ENCODE results near the gene NWD2.

NWD2 gene

GRCh38 chr4:37438564-37439279, 194.2 kb downstream of the NWD2 start:
- DNase-seq (ENCODE audit: low spot score), result no peak

GRCh38 chr4:37439809-37440474, 195.4 kb downstream of the NWD2 start:
- DNase-seq (ENCODE audit: low spot score), result no peak

- DNase-seq (ENCODE audit: low spot score), result no peak
These were observed 196.0 kb downstream of the NWD2 start for GRCh38 chr4:37440501-37440900.

GRCh38 chr4:37441231-37442061, 196.9 kb downstream of the NWD2 start:
- no peak for DNase-seq (ENCODE audit: low spot score)

GRCh38 chr4:37442062-37442323, 197.4 kb downstream of the NWD2 start:
- no peak for DNase-seq (ENCODE audit: low spot score)

- no peak for DNase-seq (ENCODE audit: low spot score)
These were observed 198.6 kb downstream of the NWD2 start for GRCh38 chr4:37443137-37443536.

GRCh38 chr4:37445023-37445422, 200.5 kb downstream of the NWD2 start:
- DNase-seq (ENCODE audit: low spot score), result no peak

GRCh38 chr4:37446016-37446415, 201.5 kb downstream of the NWD2 start:
- DNase-seq (ENCODE audit: low spot score), result no peak

GRCh38 chr4:37447886-37448285, 203.3 kb downstream of the NWD2 start:
- no peak for DNase-seq (ENCODE audit: low spot score)

GRCh38 chr4:37450309-37450708, 205.8 kb downstream of the NWD2 start:
- no peak for DNase-seq (ENCODE audit: low spot score)

GRCh38 chr4:37450911-37451310, 206.4 kb downstream of the NWD2 start:
- no peak for DNase-seq (ENCODE audit: low spot score)

- DNase-seq (ENCODE audit: low spot score), result no peak
These were observed 207.1 kb downstream of the NWD2 start for GRCh38 chr4:37451656-37452055.

- DNase-seq (ENCODE audit: low spot score), result peak; percentile 52
These were observed 208.4 kb downstream of the NWD2 start for GRCh38 chr4:37452952-37453280.

GRCh38 chr4:37453281-37453998, 208.9 kb downstream of the NWD2 start:
- peak; percentile 44 for DNase-seq (ENCODE audit: low spot score)

GRCh38 chr4:37453999-37454800, 209.7 kb downstream of the NWD2 start:
- no peak for DNase-seq (ENCODE audit: low spot score)

GRCh38 chr4:37455301-37456131, 211.0 kb downstream of the NWD2 start:
- DNase-seq (ENCODE audit: low spot score), result no peak

GRCh38 chr4:37461801-37462200, 217.3 kb downstream of the NWD2 start:
- no peak for DNase-seq (ENCODE audit: low spot score)

- no peak for DNase-seq (ENCODE audit: low spot score)
These were observed 218.7 kb downstream of the NWD2 start for GRCh38 chr4:37463033-37463856.

GRCh38 chr4:37464373-37465128, 220.0 kb downstream of the NWD2 start:
- DNase-seq (ENCODE audit: low spot score), result no peak
